Epithelial cell of prostate (primary cell): Measurements from ENCODE around the gene DENND1C.

Source experiments
- DNase-seq: peaks from one replicate; pipeline ENCODE4 v3.0.0-alpha.2; 2011; ENCODE audit warnings: low read depth, low spot score
- H3K27ac ChIP-seq: fragments of 450-650 bp; 2 replicates; pipeline ENCODE4 v1.5.1; 2017; ENCODE audit warnings: mild to moderate bottlenecking

Gene DENND1C, protein sequence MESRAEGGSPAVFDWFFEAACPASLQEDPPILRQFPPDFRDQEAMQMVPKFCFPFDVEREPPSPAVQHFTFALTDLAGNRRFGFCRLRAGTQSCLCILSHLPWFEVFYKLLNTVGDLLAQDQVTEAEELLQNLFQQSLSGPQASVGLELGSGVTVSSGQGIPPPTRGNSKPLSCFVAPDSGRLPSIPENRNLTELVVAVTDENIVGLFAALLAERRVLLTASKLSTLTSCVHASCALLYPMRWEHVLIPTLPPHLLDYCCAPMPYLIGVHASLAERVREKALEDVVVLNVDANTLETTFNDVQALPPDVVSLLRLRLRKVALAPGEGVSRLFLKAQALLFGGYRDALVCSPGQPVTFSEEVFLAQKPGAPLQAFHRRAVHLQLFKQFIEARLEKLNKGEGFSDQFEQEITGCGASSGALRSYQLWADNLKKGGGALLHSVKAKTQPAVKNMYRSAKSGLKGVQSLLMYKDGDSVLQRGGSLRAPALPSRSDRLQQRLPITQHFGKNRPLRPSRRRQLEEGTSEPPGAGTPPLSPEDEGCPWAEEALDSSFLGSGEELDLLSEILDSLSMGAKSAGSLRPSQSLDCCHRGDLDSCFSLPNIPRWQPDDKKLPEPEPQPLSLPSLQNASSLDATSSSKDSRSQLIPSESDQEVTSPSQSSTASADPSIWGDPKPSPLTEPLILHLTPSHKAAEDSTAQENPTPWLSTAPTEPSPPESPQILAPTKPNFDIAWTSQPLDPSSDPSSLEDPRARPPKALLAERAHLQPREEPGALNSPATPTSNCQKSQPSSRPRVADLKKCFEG

DNA sequence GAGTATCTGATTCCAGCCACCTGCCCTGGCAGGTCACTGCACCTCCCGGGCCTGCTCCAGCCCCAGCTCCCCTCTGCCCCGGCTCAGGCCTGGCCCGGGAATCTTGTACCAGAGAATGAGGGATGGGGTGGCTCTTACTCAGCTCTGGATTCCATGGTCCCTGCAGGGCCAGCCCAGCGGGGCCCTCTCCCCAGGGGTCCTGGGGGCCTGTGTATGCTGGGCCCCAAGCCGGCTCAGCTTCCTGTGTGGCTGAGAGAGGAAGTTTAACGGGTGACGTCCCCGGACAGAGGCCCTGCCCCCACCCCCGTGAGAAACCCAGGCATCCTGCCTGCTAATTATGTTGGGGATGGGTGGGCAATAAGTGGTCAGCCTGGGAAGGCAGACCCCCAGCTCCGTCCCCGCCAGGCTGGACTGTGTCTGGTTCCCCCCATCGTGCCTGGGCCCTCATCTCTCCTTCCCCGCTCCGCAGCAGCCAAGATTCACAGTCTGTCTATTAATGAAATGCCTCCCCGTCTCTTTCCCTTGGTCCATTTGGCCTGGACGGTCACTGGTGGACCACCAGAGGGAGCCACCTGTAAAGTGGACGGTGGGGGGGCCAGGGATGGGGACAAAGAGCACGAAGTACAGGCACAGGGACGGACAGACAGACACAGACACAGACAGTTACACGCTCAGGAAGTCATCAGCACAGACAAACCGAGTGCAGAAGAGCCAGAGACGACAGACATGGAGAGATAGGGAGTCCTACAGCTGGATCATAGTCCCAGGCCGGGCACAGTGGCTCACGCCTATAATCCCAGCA, at the start of gene DENND1C:
Gene DENND1C (minus strand): TSS at position 247 of the 802 bp plus-strand sequence. CDS start 92 bp downstream, at position 155.
- DNase-seq = no peak
- H3K27ac ChIP-seq = no peak within 1 kb of the TSS

DNA sequence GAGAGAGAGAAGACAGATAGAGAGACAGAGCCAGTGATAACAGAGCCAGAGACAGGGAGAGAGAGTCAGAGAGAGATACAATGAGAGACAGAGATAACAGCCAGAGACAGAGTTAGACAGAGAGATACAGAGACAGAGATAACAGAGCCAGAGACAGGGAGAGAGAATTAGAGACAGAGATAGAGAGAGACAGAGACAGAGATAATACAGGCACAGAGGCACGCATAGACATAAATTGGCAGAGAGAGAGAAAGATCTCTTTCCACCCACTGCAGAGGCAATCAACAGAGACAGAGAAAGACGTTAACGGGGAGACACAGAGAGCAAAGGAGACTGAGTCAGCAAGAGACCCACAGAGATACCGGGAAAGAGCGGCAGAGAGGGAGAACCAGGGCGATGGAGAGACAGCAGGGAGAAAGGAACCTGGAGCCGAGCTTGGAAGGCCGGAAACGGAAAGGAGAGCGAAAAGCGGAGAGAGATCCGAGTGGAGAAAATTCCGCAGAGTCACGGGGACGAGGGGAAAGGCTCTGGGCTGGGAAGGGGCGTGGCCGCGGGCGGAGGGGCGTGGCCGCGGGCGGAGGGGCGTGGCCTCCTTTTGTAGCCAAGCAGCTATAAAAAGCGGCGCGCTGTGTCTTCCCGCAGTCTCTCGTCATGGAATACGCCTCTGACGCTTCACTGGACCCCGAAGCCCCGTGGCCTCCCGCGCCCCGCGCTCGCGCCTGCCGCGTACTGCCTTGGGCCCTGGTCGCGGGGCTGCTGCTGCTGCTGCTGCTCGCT, 49.0 kb upstream of the DENND1C start, which contains the start of gene TNFSF9:
Gene TNFSF9 (plus strand): TSS at position 641 of the 777 bp plus-strand sequence. CDS start 11 bp downstream, at position 652.
- DNase-seq = peak; percentile 16
- peak within 1 kb of the TSS; percentile 58 for H3K27ac ChIP-seq

DNA sequence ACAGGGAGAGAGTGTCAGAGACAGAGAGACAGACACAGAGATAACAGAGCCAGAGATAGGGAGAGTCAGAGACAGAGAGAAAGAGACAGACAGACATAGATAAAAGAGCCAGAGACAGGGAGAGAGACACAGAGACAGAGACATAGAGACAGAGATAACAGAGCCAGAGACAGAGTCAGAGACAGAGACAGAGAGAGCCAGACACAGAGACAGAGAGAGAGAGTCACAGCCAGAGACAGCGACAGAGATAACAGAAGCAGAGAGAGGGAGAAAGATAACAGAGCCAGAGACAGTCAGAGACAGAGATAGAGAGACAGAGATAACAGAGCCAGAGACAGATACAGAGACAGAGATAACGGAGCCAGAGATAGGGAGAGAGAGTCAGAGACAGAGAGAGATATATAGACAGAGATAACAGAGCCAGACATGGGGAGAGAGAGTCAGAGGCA, 48.4 kb upstream of the DENND1C start:
- H3K27ac ChIP-seq = peak overlapping the region; percentile 58
- DNase-seq = no peak

DNA sequence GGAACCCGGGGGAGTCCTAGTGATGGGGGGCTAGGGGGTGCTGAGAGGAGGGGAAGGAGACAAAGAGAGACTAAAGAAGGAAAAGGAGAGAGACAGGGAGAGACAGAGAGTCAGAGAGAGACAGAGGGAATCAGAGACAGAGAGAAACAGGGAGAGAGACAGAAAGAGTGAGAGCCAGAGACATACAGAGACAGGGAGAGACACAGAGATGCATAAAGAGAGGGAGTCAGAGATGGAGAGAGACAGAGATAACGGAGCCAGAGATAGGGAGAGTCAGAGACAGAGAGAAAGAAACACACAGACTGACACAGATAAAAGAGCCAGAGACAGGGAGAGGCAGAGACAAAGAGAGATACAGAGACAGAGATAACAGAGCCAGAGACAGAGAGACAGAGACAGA, 47.8 kb upstream of the DENND1C start:
- DNase-seq = no peak
- no peak overlapping the region for H3K27ac ChIP-seq

DNA sequence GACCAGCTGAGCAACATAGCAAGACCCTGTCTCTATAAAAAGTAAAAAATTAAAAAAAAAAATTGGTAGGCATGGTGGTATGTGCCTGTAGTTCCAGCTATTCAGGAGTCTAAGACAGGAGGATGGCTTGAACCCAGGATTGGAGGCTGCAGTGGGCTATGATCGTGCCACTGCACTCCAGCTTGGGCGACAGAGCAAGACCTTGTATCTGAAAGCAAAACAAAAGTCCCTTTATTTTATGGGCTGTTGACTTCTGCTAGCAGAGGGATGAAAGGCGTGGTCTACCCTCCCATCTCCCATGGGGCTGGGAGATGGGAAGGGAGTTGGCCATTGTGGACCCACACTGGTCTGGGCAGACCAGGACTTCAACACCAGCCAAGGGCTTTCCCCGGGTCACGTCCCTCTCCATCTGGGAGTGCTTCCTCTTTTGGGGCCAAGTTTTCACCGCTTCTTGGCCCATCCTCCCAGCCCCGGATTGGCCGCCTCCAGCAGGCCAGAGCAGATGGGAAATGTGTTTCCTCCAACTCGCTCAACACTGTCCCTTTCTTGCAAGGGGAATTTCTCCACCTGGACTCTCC, 47.0 kb upstream of the DENND1C start:
- H3K27ac ChIP-seq = no peak overlapping the region
- DNase-seq = no peak

DNA sequence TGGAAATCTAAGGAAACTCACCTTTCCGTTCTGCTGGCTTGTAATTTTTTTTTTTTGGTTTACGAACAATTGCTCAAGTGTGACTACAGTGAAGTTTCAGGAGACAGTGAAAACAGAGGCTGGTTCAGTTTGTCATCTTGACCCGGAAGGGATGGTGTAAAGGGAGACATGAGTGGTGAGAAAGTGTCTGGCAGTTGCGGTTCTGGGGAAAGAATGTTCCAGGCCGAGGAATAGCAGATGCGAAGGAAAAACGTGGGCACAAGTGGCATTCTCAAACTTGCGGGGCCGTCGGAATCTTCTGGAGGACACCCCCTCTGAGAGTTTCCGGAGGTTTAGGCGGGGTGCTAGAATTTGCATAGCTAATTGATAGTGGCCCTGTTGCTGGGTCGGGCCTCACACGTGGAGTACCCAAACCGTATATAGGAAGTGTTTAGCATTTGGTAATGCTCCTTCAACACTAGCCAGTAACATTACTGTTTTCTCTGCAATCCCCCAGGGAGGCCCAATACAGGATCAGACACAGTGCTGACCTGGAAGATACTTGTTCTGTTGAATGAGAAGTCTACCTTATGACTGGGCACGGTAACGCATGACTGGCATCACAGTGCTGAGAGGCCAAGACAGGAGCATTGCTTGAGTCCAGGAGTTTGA, 46.4 kb upstream of the DENND1C start:
- H3K27ac ChIP-seq = no peak overlapping the region
- no peak for DNase-seq

DNA sequence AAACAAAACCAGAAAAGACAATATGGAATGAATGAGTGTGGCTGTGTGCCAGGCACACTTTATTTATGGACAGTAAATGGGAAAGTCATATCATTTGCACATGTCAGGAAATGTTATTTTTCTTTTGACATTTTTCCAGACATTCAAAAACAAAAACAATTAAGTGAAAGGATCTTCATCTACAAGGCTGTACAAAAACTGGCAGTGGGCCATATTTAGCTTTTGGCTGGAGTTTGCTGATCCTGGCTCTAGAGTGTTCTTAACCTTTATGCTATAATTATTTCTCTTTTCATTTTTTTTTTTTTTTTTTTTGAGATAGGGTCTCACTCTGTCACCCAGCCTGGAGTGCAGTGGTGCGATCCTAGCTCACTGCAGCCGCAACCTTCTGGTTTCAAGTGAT, 42.7 kb upstream of the DENND1C start:
- no peak overlapping the region for H3K27ac ChIP-seq
- no peak for DNase-seq

DNA sequence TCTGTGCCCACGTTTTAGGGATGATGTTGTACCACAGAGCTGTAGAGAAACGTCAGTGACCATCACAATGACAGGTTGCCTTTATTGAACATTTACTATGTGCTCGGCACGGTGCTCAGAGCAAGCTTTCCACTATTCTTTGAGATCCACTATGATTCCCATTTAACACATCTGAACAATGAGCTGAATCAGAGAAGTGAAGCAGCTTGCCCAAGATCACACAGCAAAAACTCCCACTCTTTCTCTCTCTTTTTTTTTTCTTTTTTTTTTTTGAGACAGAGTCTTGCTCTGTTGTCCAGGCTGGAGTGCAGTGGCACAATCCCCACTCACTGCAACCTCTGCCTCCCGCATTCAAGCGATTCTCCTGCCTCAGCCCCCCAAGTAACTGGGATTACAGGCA, 41.1 kb upstream of the DENND1C start:
- DNase-seq = no peak
- no peak overlapping the region for H3K27ac ChIP-seq

DNA sequence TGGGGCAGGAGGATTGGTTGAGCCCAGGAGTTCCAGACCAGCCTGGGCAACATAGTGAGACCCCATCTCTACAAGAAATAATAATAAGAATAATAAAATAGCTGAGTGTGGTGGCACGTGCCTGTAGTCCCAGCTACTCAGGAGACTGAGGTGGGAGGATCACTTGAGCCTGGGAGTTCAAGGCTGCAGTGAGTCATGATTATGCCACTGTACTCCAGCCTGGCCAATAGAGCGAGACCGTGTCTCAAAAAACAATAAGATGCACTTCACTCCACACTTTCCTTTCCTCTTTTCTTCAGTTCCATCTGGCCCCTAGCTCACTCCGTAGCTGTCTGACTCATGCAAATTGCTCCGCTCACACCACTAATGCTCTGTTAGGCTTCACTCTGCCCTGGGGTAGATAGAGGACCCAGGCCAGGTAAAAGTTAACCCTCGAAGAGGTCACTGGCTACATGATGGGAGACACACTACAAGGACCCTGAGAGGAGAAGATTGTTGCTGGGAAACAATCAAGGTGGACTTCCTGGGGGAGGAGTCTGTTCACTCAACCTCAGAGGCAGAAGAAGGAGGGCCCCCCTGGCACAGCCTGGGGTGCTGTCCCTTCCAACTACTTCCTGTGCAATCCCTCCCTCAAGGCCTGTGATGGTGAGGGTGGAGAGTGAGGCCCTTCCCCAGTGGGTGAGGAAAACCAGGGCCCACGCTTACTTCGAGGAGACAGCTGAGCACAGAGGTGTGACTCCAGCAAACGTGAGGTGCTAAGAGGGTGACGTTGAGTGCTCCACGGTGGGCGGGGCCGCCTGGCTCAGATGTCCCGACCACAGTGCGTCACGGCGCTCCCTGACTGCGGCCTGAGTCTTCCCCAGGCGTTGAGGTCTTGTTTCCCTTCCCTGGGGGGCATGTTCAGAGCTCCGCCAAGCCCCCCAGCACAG, 40.4 kb upstream of the DENND1C start:
- H3K27ac ChIP-seq = no peak overlapping the region
- no peak for DNase-seq

DNA sequence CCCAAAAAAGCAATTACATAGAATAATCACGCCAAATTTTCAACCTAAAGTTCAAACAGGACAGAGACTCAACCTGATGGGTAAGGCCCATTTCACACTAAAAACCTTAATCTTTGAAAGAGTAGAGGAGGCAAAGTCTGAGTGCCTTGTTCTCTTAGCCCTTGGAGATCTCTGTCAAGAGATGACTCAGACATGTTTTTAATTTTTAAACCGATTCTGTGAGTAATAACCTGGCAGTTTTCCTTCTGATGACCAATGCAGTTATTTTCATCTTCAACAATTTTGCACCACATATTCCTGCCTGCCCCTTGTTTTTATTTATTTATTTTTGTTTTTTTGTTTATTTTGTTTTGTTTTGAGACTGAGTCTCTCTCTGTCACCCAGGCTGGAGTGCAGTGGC, 37.7 kb upstream of the DENND1C start:
- no peak overlapping the region for H3K27ac ChIP-seq
- DNase-seq = peak; percentile 14

DNA sequence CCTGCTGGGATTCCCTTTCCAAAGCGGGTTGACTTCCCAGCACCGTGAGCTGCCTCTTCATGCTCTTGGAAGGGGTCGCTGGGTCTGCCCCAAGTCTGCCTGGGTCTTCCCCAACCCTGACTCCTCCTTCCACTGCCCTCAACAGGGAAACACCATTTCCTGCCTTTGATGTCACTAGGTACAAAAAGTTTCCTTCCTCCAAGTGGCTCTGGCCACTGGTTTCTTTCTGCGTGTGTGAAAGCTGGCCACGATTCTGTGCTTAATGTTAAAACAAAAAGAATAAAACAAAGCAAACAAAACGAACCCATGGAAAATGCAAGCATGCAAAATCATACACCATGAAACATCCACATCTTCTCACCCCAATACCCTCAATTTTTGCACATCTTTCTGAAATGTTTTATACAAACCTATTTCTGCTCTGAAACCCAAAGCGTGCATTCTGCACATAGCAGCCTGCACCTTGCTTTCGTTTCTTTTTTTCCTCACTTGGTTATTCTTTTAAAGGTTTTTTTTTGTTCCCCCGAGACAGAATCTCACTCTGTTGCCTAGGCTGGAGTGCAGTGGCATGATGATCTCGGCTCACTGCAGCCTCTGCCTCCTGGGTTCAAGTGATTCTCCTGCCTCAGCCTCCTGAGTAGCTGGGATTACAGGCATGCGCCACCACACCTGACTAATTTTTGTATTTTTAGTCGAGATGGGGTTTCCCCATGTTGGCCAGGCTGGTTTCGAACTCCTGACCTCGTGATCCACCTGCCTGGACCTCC, 36.7 kb upstream of the DENND1C start:
- H3K27ac ChIP-seq = no peak overlapping the region
- no peak for DNase-seq

DNA sequence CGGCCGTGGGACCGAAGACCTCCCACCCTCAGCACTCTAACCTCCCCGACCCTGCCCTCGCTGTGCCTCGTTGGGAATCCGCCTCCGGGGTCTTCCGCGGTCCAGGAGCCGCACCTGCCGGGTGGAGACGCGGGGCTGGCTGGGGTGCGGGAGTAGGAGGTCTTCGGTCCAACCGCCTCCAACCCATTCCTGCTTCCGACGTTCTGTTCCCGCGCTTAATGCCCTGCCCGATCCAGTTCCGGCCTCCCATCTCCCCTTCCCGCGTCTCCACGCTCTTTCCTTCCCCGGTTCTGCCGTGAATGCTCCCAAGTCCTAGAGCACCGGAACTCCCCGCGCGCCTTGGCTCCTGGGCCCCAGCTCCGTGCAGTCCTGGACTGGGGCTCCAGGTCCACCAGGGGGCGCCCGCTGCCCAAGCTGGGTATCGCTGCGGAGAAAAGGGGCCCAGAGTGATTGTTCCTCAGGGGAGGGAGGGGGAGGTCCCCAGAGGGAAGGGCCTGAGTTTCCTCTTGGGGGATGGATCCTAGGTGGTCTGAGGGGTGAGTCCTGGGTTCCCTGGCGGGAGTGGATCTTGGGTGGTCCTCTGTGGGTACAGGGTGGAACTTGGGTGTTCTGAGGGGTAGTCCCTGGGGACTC, 35.2 kb upstream of the DENND1C start:
- peak; percentile 20 for DNase-seq
- H3K27ac ChIP-seq = peak overlapping the region; percentile 30

DNA sequence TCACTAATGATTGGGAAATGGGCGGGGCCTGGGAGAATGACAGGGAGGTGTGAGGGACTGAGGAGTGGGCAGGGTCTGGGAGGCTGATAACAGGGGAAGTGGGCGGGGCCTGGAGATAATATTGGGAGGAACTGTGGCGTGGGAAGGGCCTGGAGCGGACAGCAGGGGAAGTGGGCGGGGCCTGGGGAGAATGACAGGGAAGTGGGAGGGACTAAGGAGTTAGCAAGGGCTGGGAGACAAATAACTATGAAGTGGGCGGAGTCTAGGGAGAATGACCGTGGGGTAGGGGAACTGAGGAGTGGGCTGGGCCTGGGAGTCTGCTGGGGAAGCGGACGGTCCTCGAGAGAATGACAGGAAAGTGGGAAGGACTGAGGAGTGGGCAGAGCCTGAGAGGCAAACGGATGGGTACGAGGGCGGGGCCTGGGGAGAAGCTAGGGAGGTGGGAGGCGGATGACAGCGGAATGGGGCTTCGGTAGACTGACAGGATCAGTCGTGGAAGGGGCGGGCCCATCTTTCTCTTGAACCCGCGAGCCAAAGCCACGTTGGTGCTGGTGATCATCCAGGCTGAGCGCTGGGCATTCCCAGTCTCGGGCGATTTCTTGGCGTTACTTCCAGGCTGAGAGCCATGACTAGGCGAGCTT, 34.6 kb upstream of the DENND1C start:
- H3K27ac ChIP-seq = peak overlapping the region; percentile 30
- DNase-seq = peak; percentile 58

DNA sequence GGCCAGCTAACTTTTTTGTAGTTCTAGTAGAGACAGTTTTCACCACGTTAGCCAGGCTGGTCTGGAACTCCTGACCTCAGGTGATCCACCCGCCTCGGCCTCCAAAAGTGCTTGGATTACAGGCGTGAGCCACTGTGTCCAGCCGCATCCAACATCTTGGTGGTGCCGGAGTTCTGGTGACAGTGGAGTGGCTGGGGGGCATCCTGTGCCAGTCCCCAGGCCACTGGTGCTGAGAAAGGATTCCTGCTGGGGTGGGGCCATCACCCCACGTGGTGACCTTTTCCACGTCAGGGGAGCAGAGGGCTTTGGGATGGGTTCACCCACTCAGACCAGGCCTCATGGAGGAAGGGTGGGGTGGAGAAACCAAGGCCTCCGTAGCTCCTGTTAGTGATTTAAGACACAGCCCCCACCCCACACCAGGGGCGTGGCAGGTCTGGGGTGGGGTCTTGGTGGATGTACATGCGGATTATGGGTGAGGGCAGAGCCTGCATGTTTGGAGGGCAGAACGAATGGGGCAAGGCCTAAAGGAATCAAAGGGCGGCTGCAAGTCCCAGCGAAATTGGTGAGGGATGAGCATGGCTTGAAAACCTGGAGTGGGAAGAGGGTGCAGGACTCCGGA, 33.4 kb upstream of the DENND1C start:
- DNase-seq = no peak
- no peak overlapping the region for H3K27ac ChIP-seq

DNA sequence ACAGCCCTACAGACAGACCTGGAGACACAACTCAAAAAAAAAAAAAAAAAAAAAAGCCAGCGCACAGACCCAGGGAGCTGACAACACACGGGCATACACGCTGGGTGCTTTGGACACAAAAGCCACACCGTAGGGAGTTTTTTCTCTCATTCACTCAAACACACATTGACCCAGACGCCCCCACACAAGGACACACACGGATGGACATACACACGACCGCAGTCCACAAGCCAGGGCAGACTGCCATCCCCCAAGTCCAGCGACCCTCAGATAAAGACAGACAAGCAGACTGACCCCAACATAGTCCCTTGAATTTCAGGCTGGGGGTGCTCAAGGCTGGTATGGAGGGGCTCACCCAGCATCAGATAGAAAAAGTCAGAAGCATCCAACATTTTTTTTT, 32.5 kb upstream of the DENND1C start:
- DNase-seq = no peak
- H3K27ac ChIP-seq = no peak overlapping the region

DNA sequence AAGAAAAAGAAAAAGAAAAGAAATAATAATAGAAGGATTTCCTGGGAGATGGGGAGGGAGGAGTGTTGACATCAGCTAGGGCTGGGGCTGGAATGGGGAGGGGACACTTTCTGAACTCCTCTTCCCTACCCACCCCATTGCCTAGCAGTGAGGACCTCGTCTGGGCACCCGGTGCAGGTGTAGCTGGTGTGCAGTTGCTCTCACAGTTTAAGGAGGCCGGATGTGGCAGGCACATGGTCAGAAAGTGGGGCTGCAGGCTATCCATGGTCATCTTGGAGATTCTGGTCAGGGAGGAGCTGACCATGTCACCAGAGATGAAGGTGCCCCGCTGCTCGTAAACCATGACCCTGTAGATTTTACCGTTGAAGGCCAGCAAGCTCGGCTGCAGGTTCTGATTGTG, 29.0 kb upstream of the DENND1C start:
- DNase-seq = no peak
- H3K27ac ChIP-seq = no peak overlapping the region
